M059J (cell line): ENCODE results near the gene HSD17B11. TPM values are rescaled to one million over a fixed set of nuclear protein-coding genes. Genes with fewer than 3 reads are reported as not detected.
"Not testable (repeated sequence)": the region's sequence is repeated elsewhere in the genome, so short reads cannot be mapped to it uniquely, and the experiment has no call there.

Experiments used
- DNase-seq: peaks from one replicate; pipeline ENCODE4 v3.0.0-alpha.2; 2012; ENCODE audit warnings: low read depth
- total RNA-seq: library from RNA; depleted of rRNA; stranded (reverse); fragments of >200 nt; shearing (Covaris generic); gene quantifications from 2 replicates; pipeline ENCODE4 v1.2.3, GENCODE V29; 2014

The HSD17B11 gene
- total RNA-seq, 1 experiment from 2014 or later, result 26.1 TPM

- no peak for DNase-seq
Measured at GRCh38 chr4:87405211-87405820, 14.3 kb upstream of the HSD17B11 start.

- DNase-seq, result not testable (repeated sequence)
Measured at GRCh38 chr4:87403732-87404131, 12.7 kb upstream of the HSD17B11 start.

GRCh38 chr4:87399954-87400353 lies 9.0 kb upstream of the HSD17B11 start:
- no peak for DNase-seq

GRCh38 chr4:87399148-87399547 lies 8.2 kb upstream of the HSD17B11 start:
- DNase-seq, result no peak

- not testable (repeated sequence) for DNase-seq
Measured at GRCh38 chr4:87395851-87396250, 4.9 kb upstream of the HSD17B11 start.

- DNase-seq, result not testable (repeated sequence)
Measured at GRCh38 chr4:87395073-87395472, 4.1 kb upstream of the HSD17B11 start.

- no peak for DNase-seq
Measured at GRCh38 chr4:87392183-87392582, 1.2 kb upstream of the HSD17B11 start.

GRCh38 chr4:87391576-87392054 lies 627 bp upstream of the HSD17B11 start:
- DNase-seq, result no peak

- DNase-seq, result no peak
Measured at GRCh38 chr4:87390551-87390890, 467 bp downstream of the HSD17B11 start.

- not testable (repeated sequence) for DNase-seq
Measured at GRCh38 chr4:87390055-87390454, 933 bp downstream of the HSD17B11 start.

GRCh38 chr4:87388901-87389300 lies 2.1 kb downstream of the HSD17B11 start:
- no peak for DNase-seq

GRCh38 chr4:87387237-87387636 lies 3.8 kb downstream of the HSD17B11 start:
- DNase-seq, result no peak

GRCh38 chr4:87384466-87385132 lies 6.4 kb downstream of the HSD17B11 start:
- not testable (repeated sequence) for DNase-seq

GRCh38 chr4:87382931-87383330 lies 8.1 kb downstream of the HSD17B11 start:
- DNase-seq, result no peak

- DNase-seq, result no peak
Measured at GRCh38 chr4:87382116-87382515, 8.9 kb downstream of the HSD17B11 start.

GRCh38 chr4:87377816-87378215 lies 13.2 kb downstream of the HSD17B11 start:
- no peak for DNase-seq

GRCh38 chr4:87375719-87376291 lies 15.2 kb downstream of the HSD17B11 start:
- DNase-seq, result peak; percentile 65

GRCh38 chr4:87370068-87370467 lies 20.9 kb downstream of the HSD17B11 start:
- DNase-seq, result no peak

- no peak for DNase-seq
Measured at GRCh38 chr4:87366521-87367162, 24.3 kb downstream of the HSD17B11 start.

GRCh38 chr4:87365348-87365747 lies 25.6 kb downstream of the HSD17B11 start:
- no peak for DNase-seq

- no peak for DNase-seq
Measured at GRCh38 chr4:87363552-87363951, 27.4 kb downstream of the HSD17B11 start.

- no peak for DNase-seq
Measured at GRCh38 chr4:87360338-87360935, 30.6 kb downstream of the HSD17B11 start.
